Prostate gland (tissue), 2 donors: ENCODE data around the gene AUTS2. TPM values are rescaled to one million over a fixed set of nuclear protein-coding genes. Genes with fewer than 3 reads are reported as not detected.

Source experiments
- DNase-seq: peaks from one replicate; pipeline ENCODE4 v3.0.0-alpha.2; 2019; ENCODE audit warnings: low spot score
- H3K27ac ChIP-seq, 2 donors: fragments of 200-600 bp; sonication (generic); 2 replicates each; pipeline ENCODE4 v1.5.1; 2017 to 2019
- H3K27me3 ChIP-seq: fragments of 200-600 bp; sonication (generic); replicated peaks from 2 replicates; pipeline ENCODE4 v1.5.1; 2019; ENCODE audit not compliant: insufficient read depth
- H3K36me3 ChIP-seq, 2 donors: fragments of 200-600 bp; sonication (generic); 1 replicate in 1 of 2; 2 replicates in 1 of 2; pipeline versions ENCODE4 v1.5.1 to v1.8.1; 2017 to 2019
- H3K4me1 ChIP-seq: fragments of 200-600 bp; sonication (generic); replicated peaks from 2 replicates; pipeline ENCODE4 v1.5.1; 2019
- H3K4me3 ChIP-seq, 2 donors: fragments of 200-600 bp; sonication (generic); 2 replicates each; pipeline ENCODE4 v1.5.1; 2017 to 2019
- H3K9me3 ChIP-seq: fragments of 200-600 bp; sonication (generic); 2 replicates; pipeline ENCODE4 v1.5.1; 2017
- CTCF ChIP-seq, 4 experiments: fragments of 200-600 bp in 2 of 4; fragments of 450-650 bp in 2 of 4; sonication (generic) in 2 of 4; IDR thresholded peaks; 1 replicate in 3 of 4; 2 replicates in 1 of 4; pipeline ENCODE4 v1.5.1; 2016 to 2019; ENCODE audit warnings: antibody characterized with exemption in 4 of 4, mild to moderate bottlenecking in 2 of 4, moderate library complexity in 2 of 4
- POLR2A ChIP-seq: fragments of 450-650 bp; IDR thresholded peaks from one replicate; pipeline ENCODE4 v1.6.1; 2016; ENCODE audit warnings: antibody characterized with exemption, mild to moderate bottlenecking
- POLR2AphosphoS5 ChIP-seq: sonication (generic); formaldehyde crosslinking; IDR thresholded peaks from one replicate; pipeline ENCODE4 v1.6.1; 2017; ENCODE audit warnings: antibody characterized with exemption
- WGBS: methylation state at CpG from one replicate; pipeline ENCODE4 v1.1.5; 2018; 5-methylcytosine and 5-hydroxymethylcytosine counted together
- intact Hi-C: fragments of 100-400 bp; cut with DNase I; formaldehyde crosslinking; loops from one replicate; pipeline ENCODE4 v1.14.2; 2022
- total RNA-seq, 2 donors: library from RNA; depleted of rRNA; stranded (reverse); fragments of >200 nt; gene quantifications; one replicate each; pipeline ENCODE4 v1.1.0, GENCODE V29; 2016

AUTS2 gene
- total RNA-seq, 2 donors from 2014 or later = 25.0 to 55.2 TPM

- Histone ChIP-seq H3K4me1 (no peaks in the 10 kb centered on the region), H3K9me3 (no peaks in the 10 kb centered on the region), H3K27ac (no peak overlapping the region), H3K4me3 (no peak overlapping the region), H3K27me3 (no peaks in the 10 kb centered on the region), H3K36me3 (no peaks in the 10 kb centered on the region)
- DNase-seq = no peak
- no peak for TF ChIP-seq POLR2A
- TF ChIP-seq POLR2AphosphoS5 = no peak
- TF ChIP-seq CTCF (IDR thresholded peaks at IDR 0.05) = no peak
- intact Hi-C loops = no loop called here
- 92% methylated on average over 6 of the region's 6 CpGs for WGBS
These were observed 614.0 kb downstream of the AUTS2 start for GRCh38 chr7:70212281-70212680.

- H3K4me1 ChIP-seq = no peaks in the 10 kb centered on the region
- DNase-seq = no peak
- H3K9me3 ChIP-seq = no peaks in the 10 kb centered on the region
- H3K4me3 ChIP-seq = no peak overlapping the region
- intact Hi-C loops = no loop called here
- TF ChIP-seq CTCF (IDR thresholded peaks at IDR 0.05) (no peak), POLR2A (no peak), POLR2AphosphoS5 (no peak)
- H3K27me3 ChIP-seq = no peaks in the 10 kb centered on the region
- H3K36me3 ChIP-seq = no peaks in the 10 kb centered on the region
- no peak overlapping the region for H3K27ac ChIP-seq
These were observed 615.8 kb downstream of the AUTS2 start for GRCh38 chr7:70214071-70214470.

- no peak overlapping the region for H3K4me3 ChIP-seq
- H3K36me3 ChIP-seq = no peaks in the 10 kb centered on the region
- no peaks in the 10 kb centered on the region for H3K4me1 ChIP-seq
- no peaks in the 10 kb centered on the region for H3K27me3 ChIP-seq
- no peak overlapping the region for H3K27ac ChIP-seq
- DNase-seq = no peak
- H3K9me3 ChIP-seq = no peaks in the 10 kb centered on the region
- TF ChIP-seq POLR2A (no peak), CTCF (IDR thresholded peaks at IDR 0.05) (no peak), POLR2AphosphoS5 (no peak)
- 61% methylated on average over 1 of the region's 1 CpG for WGBS
- intact Hi-C loops = no loop called here
These were observed 617.2 kb downstream of the AUTS2 start for GRCh38 chr7:70215491-70215890.

- no peak for DNase-seq
These were observed 619.3 kb downstream of the AUTS2 start for GRCh38 chr7:70217571-70217970.

GRCh38 chr7:70218006-70218405, 619.7 kb downstream of the AUTS2 start:
- Histone ChIP-seq H3K27me3 (no peaks in the 10 kb centered on the region), H3K9me3 (no peaks in the 10 kb centered on the region), H3K4me1 (no peaks in the 10 kb centered on the region), H3K4me3 (no peak overlapping the region), H3K36me3 (no peaks in the 10 kb centered on the region), H3K27ac (no peak overlapping the region)
- no peak for DNase-seq
- 77% methylated on average over 3 of the region's 3 CpGs for WGBS
- intact Hi-C loops = no loop called here
- no peak for TF ChIP-seq POLR2AphosphoS5
- TF ChIP-seq POLR2A = no peak
- no peak for TF ChIP-seq CTCF (IDR thresholded peaks at IDR 0.05)

More at GRCh38 chr7:70217571-70217970, 619.3 kb downstream of the AUTS2 start:
- TF ChIP-seq POLR2AphosphoS5 = no peak
- Histone ChIP-seq H3K9me3 (no peaks in the 10 kb centered on the region), H3K27ac (no peak overlapping the region), H3K4me3 (no peak overlapping the region), H3K4me1 (no peaks in the 10 kb centered on the region), H3K27me3 (no peaks in the 10 kb centered on the region), H3K36me3 (no peaks in the 10 kb centered on the region)
- 80% methylated on average over 3 of the region's 3 CpGs for WGBS
- intact Hi-C loops = no loop called here
